LNCaP clone FGC (cell line): ENCODE measurements around the gene KIAA1958.

ENCODE experiments used
- DNase-seq: peaks from one replicate; pipeline ENCODE4 v3.0.0-alpha.2; 2011; ENCODE audit warnings: low read depth
- H3K4me3 ChIP-seq: 2 replicates; pipeline ENCODE4 v1.5.1; 2011; ENCODE audit warnings: mild to moderate bottlenecking, low read depth, low read length, control low read depth
- CTCF ChIP-seq: IDR thresholded peaks from 2 replicates; pipeline ENCODE4 v1.5.1; 2012; ENCODE audit warnings: mild to moderate bottlenecking; ENCODE audit not compliant: control insufficient read depth, insufficient read depth; ENCODE audit errors: extremely low read depth

The KIAA1958 gene

GRCh38 chr9:112642126-112642525, 155.5 kb downstream of the KIAA1958 start:
- no peak for TF ChIP-seq CTCF
- H3K4me3 ChIP-seq = no peak overlapping the region
- no peak for DNase-seq

DNA sequence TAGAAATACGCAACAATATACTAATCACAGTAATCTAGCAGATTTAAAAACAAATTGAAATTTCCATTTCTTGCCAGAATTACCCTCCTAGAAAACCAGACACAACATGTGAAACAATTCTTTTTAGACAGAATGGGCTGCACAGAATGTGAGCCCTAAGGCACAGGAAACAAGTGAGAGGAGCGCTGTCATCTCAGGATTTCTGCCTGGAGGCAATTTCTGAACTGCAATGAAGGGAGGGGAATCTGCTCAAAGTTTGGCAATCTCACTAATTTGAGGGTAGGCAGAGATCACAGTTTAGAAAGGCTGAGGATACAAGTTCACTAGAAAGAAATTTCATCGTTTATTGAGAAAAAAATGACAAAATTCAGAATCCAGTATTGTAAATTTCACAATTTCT, 161.0 kb downstream of the KIAA1958 start:
- no peak overlapping the region for H3K4me3 ChIP-seq
- TF ChIP-seq CTCF = no peak
- DNase-seq = no peak

DNA sequence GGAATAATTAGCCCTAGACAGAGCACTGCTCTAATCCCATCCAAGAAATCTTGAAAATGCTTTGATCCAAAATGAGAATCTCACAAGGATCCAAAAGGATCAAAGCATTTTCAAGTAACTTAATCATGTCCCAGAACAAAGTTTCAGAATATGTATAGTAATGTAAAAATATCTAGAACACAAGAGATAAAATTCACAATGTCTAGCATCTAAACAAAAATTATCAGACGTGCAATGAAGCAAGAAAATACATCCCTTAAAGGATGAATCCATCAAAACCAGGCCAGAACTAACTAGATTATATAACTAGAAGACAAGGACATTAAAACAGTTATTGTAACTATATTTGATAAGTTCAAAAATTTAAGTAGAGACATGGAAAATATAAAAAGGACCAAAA, 162.0 kb downstream of the KIAA1958 start:
- H3K4me3 ChIP-seq = no peak overlapping the region
- no peak for DNase-seq
- TF ChIP-seq CTCF = no peak

DNA sequence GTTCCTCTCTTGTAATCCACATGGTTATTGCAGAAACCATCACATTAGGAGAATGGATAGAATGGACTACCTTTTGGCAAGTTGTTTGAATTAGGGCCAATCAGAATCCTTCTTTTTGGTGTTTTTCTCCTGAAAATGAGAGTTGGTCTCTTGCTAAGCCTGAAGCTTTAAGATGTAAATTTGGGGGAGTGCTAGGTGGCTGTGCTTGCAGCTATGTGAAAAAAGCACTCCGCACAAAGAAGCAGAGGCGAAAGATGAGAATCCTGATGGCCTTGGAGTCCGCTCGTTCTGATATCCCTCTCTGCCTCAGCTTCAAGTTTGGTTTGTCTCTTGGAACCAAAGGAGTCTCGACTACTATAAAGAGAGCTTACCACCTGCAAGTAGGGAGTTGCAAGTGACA, 167.7 kb downstream of the KIAA1958 start:
- TF ChIP-seq CTCF = no peak
- H3K4me3 ChIP-seq = no peak overlapping the region
- DNase-seq = no peak

- H3K4me3 ChIP-seq = no peak overlapping the region
- TF ChIP-seq CTCF = no peak
- DNase-seq = no peak
Observed at GRCh38 chr9:112655668-112656067, 169.0 kb downstream of the KIAA1958 start.

DNA sequence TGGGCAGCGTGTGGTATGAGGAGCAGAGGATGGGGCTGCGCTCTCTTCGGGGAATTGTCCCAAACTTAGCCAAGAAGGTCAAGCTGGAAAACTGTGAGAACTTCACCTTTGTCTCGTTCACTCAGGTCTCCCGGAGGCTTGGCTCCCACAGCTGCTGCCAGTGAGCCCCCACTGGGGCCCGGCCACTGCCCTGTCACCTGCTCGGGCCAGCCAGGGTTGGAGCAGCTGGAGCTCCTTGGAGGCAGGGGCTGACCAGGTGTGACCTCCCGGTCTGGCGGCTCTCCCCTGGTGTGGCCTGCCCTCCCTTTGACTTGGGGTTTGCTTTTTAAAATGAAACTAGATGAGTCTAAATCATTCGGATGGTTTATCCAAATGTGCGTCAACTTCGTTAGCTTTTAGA, 173.3 kb downstream of the KIAA1958 start:
- no peak overlapping the region for H3K4me3 ChIP-seq
- no peak for TF ChIP-seq CTCF
- no peak for DNase-seq

DNA sequence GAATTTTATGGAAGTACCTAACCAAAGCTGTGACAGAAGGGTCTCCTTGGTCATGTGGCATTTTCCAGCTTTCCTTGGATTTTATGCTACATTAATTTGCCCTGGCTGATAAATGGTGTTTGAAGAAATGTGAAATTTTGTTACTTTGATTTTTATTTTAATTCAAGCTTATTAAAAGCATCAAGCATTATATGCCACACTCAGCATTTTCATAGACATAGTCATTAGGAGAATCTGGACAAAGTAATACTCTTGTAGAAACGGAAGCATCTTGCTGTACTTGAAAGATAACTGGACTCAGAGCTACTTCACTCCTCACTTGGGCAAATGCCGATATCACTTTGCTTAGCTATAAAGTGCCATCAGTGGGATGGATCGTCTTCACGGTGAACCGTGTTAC, 177.1 kb downstream of the KIAA1958 start:
- no peak for TF ChIP-seq CTCF

More for the DNA sequence above, 177.1 kb downstream of the KIAA1958 start:
- no peak for DNase-seq
- H3K4me3 ChIP-seq = no peak overlapping the region
